ENCODE measurements around the gene TLE6.

- TF ChIP-seq, protein P1, sequence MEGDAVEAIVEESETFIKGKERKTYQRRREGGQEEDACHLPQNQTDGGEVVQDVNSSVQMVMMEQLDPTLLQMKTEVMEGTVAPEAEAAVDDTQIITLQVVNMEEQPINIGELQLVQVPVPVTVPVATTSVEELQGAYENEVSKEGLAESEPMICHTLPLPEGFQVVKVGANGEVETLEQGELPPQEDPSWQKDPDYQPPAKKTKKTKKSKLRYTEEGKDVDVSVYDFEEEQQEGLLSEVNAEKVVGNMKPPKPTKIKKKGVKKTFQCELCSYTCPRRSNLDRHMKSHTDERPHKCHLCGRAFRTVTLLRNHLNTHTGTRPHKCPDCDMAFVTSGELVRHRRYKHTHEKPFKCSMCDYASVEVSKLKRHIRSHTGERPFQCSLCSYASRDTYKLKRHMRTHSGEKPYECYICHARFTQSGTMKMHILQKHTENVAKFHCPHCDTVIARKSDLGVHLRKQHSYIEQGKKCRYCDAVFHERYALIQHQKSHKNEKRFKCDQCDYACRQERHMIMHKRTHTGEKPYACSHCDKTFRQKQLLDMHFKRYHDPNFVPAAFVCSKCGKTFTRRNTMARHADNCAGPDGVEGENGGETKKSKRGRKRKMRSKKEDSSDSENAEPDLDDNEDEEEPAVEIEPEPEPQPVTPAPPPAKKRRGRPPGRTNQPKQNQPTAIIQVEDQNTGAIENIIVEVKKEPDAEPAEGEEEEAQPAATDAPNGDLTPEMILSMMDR (IDR thresholded peaks at IDR 0.05): no peak
- TF ChIP-seq POLR2A (IDR thresholded peaks at IDR 0.05): no peak
These were observed 43.9 kb upstream of the TLE6 start for GRCh38 chr19:2933490-2933910.
